ENCODE measurements around the gene NDUFA6.
A peak's percentile ranks its signal among the peaks of the same experiment; 100 is the strongest.
"Not testable (repeated sequence)": the region's sequence is repeated elsewhere in the genome, so short reads cannot be mapped to it uniquely, and the experiment has no call there.

The NDUFA6 gene

DNA sequence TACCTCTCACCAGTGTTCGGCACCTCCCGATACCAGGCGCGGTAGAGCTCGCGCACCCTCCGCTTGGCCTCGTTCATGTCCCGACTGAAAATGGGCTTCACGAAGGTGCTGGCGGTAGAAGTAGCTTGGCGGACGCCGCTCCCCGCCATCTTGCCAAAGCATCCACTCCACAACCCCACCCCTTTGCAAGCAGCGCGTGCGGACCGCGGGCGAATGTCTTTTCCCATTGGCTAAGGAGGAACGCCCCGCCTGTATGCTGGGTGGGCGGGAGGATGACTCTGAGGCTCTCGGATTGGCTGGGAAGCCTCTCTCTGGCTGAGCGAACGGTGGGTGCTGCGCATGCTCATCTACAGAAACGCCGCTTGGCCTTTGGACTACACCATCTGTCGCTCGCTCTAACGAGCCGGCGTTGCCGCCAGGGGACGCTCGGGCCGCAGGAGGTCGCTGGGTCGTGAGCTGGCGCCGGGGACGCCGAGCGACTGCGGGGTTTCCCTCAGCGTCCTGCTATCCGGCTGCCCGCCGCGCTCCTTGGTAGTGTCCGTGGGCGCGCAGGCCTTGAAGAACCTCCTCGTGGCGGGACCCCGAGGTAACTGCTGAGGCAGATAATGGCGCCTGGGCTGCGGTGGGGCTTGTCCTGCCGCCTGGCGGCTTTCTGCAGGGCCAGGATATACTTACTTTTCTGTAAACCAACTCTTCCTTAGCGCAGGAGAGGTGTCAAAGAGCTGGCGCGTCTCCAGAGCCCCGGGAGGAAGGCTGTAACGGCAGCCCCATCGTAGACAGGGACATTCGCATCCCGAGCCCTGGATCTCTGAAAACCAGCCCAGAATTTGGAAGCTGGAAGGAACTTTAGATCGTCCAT, at the start of gene NDUFA6:
Gene NDUFA6 (minus strand): TSS at position 177 of the 859 bp plus-strand sequence. CDS start 28 bp downstream, at position 149.
- TF ChIP-seq SUZ12 (IDR thresholded peaks at IDR 0.05) (no peak), CTBP1 (IDR thresholded peaks at IDR 0.05; ENCODE audit: borderline replicate concordance) (no peak), ARNT (IDR thresholded peaks at IDR 0.05) (no peak), BHLHE40 (IDR thresholded peaks at IDR 0.05; ENCODE audit: borderline replicate concordance) (no peak), LEF1 (IDR thresholded peaks at IDR 0.05; ENCODE audit: borderline replicate concordance) (no peak), FOXA1 (IDR thresholded peaks at IDR 0.05) (no peak), SP1 (IDR thresholded peaks at IDR 0.05) (no peak), NFRKB (IDR thresholded peaks at IDR 0.05) (no peak), L3MBTL2 (conservative IDR thresholded peaks at IDR 0.05) (peak; percentile 64), FOXK2 (IDR thresholded peaks at IDR 0.05) (no peak), TARDBP (IDR thresholded peaks at IDR 0.05) (no peak), FOXM1 (IDR thresholded peaks at IDR 0.05; ENCODE audit: borderline replicate concordance) (no peak), ZNF384 (IDR thresholded peaks at IDR 0.05) (no peak), HDGF (IDR thresholded peaks at IDR 0.05; ENCODE audit: borderline replicate concordance) (peak; percentile 49; the same call in 1 of the 2 replicates), ELF4 (IDR thresholded peaks at IDR 0.05) (peak; percentile 37; the same call in 1 of the 2 replicates)
- TF ChIP-seq, protein P1, sequence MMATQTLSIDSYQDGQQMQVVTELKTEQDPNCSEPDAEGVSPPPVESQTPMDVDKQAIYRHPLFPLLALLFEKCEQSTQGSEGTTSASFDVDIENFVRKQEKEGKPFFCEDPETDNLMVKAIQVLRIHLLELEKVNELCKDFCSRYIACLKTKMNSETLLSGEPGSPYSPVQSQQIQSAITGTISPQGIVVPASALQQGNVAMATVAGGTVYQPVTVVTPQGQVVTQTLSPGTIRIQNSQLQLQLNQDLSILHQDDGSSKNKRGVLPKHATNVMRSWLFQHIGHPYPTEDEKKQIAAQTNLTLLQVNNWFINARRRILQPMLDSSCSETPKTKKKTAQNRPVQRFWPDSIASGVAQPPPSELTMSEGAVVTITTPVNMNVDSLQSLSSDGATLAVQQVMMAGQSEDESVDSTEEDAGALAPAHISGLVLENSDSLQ (IDR thresholded peaks at IDR 0.05) = peak; percentile 80
- DNase-seq (ENCODE audit: extremely low spot score) = peak; percentile 97
- ChIA-PET CTCF (interaction anchor here (0.6 to 2.2 kb wide), 12 partner anchors 10 to 441 kb away, joined by 3 to 16 read pairs (median 3); no protein-coding TSS in a partner anchor), POLR2A (interaction anchor here (0.9 to 4.8 kb wide), 10 partner anchors 11 to 393 kb away, joined by 3 to 57 read pairs (median 6); partner anchors contain the start of genes CENPM, NAGA and SMDT1)

DNA sequence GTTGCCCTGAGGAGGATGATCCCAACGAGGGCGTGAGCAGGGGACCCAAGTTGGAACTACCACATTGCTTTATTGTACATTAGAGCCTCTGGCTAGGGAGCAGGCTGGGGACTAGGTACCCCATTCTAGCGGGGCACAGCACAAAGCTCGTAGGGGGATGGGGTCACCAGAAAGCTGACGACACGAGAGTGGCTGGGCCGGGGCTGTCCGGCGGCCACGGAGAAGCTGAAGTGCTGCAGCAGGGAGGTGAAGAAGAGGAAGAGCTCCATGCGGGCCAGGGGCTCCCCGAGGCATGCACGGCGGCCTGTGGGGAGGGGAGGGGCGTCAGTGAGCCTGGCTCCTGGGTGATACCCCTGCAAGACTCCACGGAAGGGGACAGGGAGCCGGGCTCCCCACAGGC, 49.6 kb upstream of the NDUFA6 start:
- CTCF ChIA-PET = interaction anchor here (0.6 kb wide), 1 partner anchor 157 kb away, joined by 3 read pairs; no protein-coding TSS in a partner anchor
- POLR2A ChIA-PET; DNase-seq (ENCODE audit: extremely low spot score): not testable (repeated sequence)

DNA sequence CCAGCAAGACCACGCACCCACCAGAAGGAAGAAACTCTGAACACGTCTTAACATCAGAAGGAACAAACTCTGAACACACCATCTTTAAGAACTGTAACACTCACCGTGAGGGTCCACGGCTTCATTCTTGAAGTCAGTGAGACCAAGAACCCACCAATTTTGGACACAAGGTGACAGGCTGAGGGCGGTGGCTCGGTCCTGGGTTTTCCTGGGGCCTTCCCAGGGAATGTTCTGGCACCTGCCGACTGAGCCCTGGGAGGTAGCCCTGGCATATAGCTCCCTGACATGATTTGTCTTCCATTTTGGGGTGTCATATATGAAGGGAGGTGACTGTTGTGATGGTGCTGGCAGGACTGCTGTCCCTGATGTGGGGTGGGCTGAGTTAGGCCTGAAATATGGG, 48.9 kb upstream of the NDUFA6 start:
- CTCF ChIA-PET = interaction anchor here (0.6 kb wide), 1 partner anchor 158 kb away, joined by 3 read pairs; no protein-coding TSS in a partner anchor
- POLR2A ChIA-PET; DNase-seq (ENCODE audit: extremely low spot score): not testable (repeated sequence)

DNA sequence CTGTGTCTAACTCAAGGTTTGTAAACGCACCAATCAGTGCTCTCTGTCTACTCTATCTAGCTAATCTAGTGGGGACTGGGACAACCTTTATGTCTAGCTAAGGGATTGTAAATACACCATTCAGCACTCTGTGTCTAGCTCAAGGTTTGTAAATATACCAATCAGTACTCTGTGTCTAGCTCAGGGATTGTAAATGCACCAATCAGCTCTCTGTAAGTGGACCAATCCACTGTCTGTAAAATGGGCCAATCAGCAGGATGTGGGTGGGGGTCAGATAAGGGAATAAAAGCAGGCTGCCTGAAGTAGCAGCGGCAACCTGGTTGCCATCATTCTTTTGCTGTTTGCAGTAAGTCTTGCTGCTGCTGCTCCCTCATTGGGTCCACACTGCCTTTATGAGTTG, 48.4 kb upstream of the NDUFA6 start:
- CTCF ChIA-PET = no interaction called here
- no peak for TF ChIP-seq TARDBP (IDR thresholded peaks at IDR 0.05)
- TF ChIP-seq SP1 (IDR thresholded peaks at IDR 0.05) = no peak
- no peak for TF ChIP-seq ELF4 (IDR thresholded peaks at IDR 0.05)
- no peak for TF ChIP-seq ARNT (IDR thresholded peaks at IDR 0.05)
- TF ChIP-seq LEF1 (IDR thresholded peaks at IDR 0.05; ENCODE audit: borderline replicate concordance) = no peak
- TF ChIP-seq FOXA1 (IDR thresholded peaks at IDR 0.05) = no peak
- TF ChIP-seq BHLHE40 (IDR thresholded peaks at IDR 0.05; ENCODE audit: borderline replicate concordance) = no peak
- no peak for TF ChIP-seq ZNF384 (IDR thresholded peaks at IDR 0.05)
- no peak for TF ChIP-seq HDGF (IDR thresholded peaks at IDR 0.05; ENCODE audit: borderline replicate concordance)
- no peak for TF ChIP-seq CTBP1 (IDR thresholded peaks at IDR 0.05; ENCODE audit: borderline replicate concordance)
- no peak for TF ChIP-seq SUZ12 (IDR thresholded peaks at IDR 0.05)
- TF ChIP-seq L3MBTL2 (conservative IDR thresholded peaks at IDR 0.05) = no peak
- DNase-seq (ENCODE audit: extremely low spot score) = no peak
- POLR2A ChIA-PET = no interaction called here

DNA sequence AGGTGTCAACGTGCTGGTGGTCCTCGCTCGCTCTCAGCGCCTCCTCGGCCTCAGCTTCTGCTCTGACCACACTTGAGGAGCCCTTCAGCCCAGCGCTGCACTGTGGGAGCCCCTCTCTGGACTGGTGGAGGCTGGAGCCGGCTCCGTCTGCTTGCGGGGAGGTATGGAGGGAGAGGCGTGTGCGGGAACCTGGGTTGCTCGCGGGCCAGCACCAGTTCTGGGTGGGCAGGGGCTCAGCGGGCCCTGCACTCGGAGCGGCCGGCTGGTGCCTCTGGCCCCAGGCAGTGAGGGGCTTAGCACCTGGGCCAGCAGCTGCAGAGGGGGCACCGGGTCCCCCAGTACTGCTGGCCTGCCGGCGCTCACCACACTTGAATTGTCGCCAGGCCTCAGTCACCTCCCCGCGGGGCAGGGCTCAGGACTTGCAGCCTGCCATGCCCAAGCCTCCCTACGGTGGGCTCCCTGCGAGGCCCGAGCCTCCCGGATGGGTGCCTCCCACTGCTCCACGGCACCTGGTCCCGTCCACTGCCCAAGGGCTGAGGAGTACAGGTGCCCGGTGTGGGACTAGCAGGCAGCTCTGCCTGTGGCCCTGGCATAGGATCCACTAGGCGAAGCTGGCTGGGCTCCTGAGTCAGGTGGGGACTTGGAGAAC, 47.7 kb upstream of the NDUFA6 start:
- no peak for DNase-seq (ENCODE audit: extremely low spot score)
- CTCF ChIA-PET = no interaction called here

DNA sequence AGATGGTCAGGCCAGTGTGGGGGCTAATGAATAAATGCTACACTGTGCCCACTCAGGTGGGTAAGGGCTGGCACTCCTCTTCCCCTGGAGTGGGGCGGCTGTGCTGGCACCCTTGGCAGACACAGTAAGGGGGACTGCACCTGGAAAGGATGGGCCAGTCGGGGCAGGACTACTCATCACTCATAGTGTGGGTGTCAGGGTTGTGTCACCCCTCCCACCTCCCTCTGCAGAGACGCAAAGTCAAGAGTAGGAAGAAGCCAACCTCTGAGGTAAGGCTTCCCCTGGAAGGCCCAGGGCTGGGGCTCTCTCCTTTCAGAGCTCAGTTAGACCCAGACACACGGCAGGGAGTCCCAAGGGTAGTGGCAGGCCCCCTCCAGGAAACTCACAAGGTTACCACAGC, 45.1 kb upstream of the NDUFA6 start:
- POLR2A ChIA-PET; CTCF ChIA-PET; DNase-seq (ENCODE audit: extremely low spot score): not testable (repeated sequence)

More for the DNA sequence above, 47.7 kb upstream of the NDUFA6 start:
- POLR2A ChIA-PET = no interaction called here
- TF ChIP-seq ELF4 (IDR thresholded peaks at IDR 0.05) (no peak), ARNT (IDR thresholded peaks at IDR 0.05) (no peak), ZNF384 (IDR thresholded peaks at IDR 0.05) (no peak), CTBP1 (IDR thresholded peaks at IDR 0.05; ENCODE audit: borderline replicate concordance) (no peak), FOXM1 (IDR thresholded peaks at IDR 0.05; ENCODE audit: borderline replicate concordance) (no peak), BHLHE40 (IDR thresholded peaks at IDR 0.05; ENCODE audit: borderline replicate concordance) (no peak), FOXA1 (IDR thresholded peaks at IDR 0.05) (no peak), NFRKB (IDR thresholded peaks at IDR 0.05) (no peak), TARDBP (IDR thresholded peaks at IDR 0.05) (no peak), SP1 (IDR thresholded peaks at IDR 0.05) (no peak), LEF1 (IDR thresholded peaks at IDR 0.05; ENCODE audit: borderline replicate concordance) (no peak), FOXK2 (IDR thresholded peaks at IDR 0.05) (no peak), L3MBTL2 (conservative IDR thresholded peaks at IDR 0.05) (no peak), HDGF (IDR thresholded peaks at IDR 0.05; ENCODE audit: borderline replicate concordance) (no peak), SUZ12 (IDR thresholded peaks at IDR 0.05) (no peak)
- TF ChIP-seq, protein P1 (IDR thresholded peaks at IDR 0.05) = no peak

Data from HEK293T (cell line).